Measurements from ENCODE around the gene P3H3. TPM values are rescaled to one million over a fixed set of nuclear protein-coding genes. Genes with fewer than 3 reads are reported as not detected.

P3H3 gene
- total RNA-seq, 4 donors from 2014 or later = 5.0 to 30.5 (median 14.3) TPM

GRCh38 chr12:6836851-6837250 lies 8.6 kb downstream of the P3H3 start:
- no peak for TF ChIP-seq EP300 (IDR thresholded peaks at IDR 0.05)
- no peak for TF ChIP-seq POLR2AphosphoS5 (IDR thresholded peaks at IDR 0.05)
- TF ChIP-seq POLR2A (IDR thresholded peaks at IDR 0.05) = no peak
- TF ChIP-seq CTCF (IDR thresholded peaks at IDR 0.05) = no peak
- Histone ChIP-seq H3K27ac (no peak overlapping the region), H3K4me1 (no peaks in the 10 kb centered on the region), H3K36me3 (peaks cover 44% of the 10 kb centered on the region), H3K4me3 (no peak overlapping the region), H3K27me3 (no peaks in the 10 kb centered on the region), H3K9me3 (no peaks in the 10 kb centered on the region)
- 87% methylated on average over 13 of the region's 16 CpGs for WGBS
- no peak for DNase-seq (ENCODE audit: low spot score in 2 of 2)

GRCh38 chr12:6837370-6838060 lies 9.3 kb downstream of the P3H3 start:
- H3K27ac ChIP-seq = no peak overlapping the region
- no peaks in the 10 kb centered on the region for H3K9me3 ChIP-seq
- DNase-seq (ENCODE audit: low spot score in 2 of 2) = peak in 1 of 2 donors; percentile 65
- H3K36me3 ChIP-seq = peaks cover 44% of the 10 kb centered on the region
- WGBS = 93% methylated on average over 15 of the region's 26 CpGs
- H3K27me3 ChIP-seq = no peaks in the 10 kb centered on the region
- TF ChIP-seq CTCF (IDR thresholded peaks at IDR 0.05) (no peak), POLR2A (IDR thresholded peaks at IDR 0.05) (no peak), EP300 (IDR thresholded peaks at IDR 0.05) (no peak), POLR2AphosphoS5 (IDR thresholded peaks at IDR 0.05) (no peak)
- no peaks in the 10 kb centered on the region for H3K4me1 ChIP-seq
- H3K4me3 ChIP-seq = no peak overlapping the region

- Histone ChIP-seq H3K27ac (no peak overlapping the region), H3K9me3 (no peaks in the 10 kb centered on the region), H3K4me3 (no peak overlapping the region), H3K27me3 (no peaks in the 10 kb centered on the region), H3K36me3 (peaks cover 46% of the 10 kb centered on the region), H3K4me1 (no peaks in the 10 kb centered on the region)
- DNase-seq (ENCODE audit: low spot score in 2 of 2) = no peak
- WGBS = 85% methylated on average over 16 of the region's 16 CpGs
- no peak for TF ChIP-seq CTCF (IDR thresholded peaks at IDR 0.05)
- TF ChIP-seq POLR2A (IDR thresholded peaks at IDR 0.05) = no peak
- TF ChIP-seq EP300 (IDR thresholded peaks at IDR 0.05) = no peak
- TF ChIP-seq POLR2AphosphoS5 (IDR thresholded peaks at IDR 0.05) = no peak
Measured at GRCh38 chr12:6838854-6839253, 10.6 kb downstream of the P3H3 start.

- H3K36me3 ChIP-seq = peaks cover 43% of the 10 kb centered on the region
- WGBS = 78% methylated on average over 10 of the region's 10 CpGs
- no peak overlapping the region for H3K4me3 ChIP-seq
- no peak for DNase-seq (ENCODE audit: low spot score in 2 of 2)
- no peaks in the 10 kb centered on the region for H3K27me3 ChIP-seq
- H3K27ac ChIP-seq = no peak overlapping the region
- TF ChIP-seq POLR2A (IDR thresholded peaks at IDR 0.05) = no peak
- no peak for TF ChIP-seq CTCF (IDR thresholded peaks at IDR 0.05)
- TF ChIP-seq POLR2AphosphoS5 (IDR thresholded peaks at IDR 0.05) = no peak
- TF ChIP-seq EP300 (IDR thresholded peaks at IDR 0.05) = no peak
- H3K4me1 ChIP-seq = no peaks in the 10 kb centered on the region
- H3K9me3 ChIP-seq = no peaks in the 10 kb centered on the region
Measured at GRCh38 chr12:6839482-6840201, 11.4 kb downstream of the P3H3 start.

- Histone ChIP-seq H3K4me1 (no peaks in the 10 kb centered on the region), H3K36me3 (peaks cover 46% of the 10 kb centered on the region), H3K27me3 (no peaks in the 10 kb centered on the region), H3K27ac (no peak overlapping the region), H3K4me3 (no peak overlapping the region), H3K9me3 (no peaks in the 10 kb centered on the region)
- 93% methylated on average over 1 of the region's 1 CpG for WGBS
- DNase-seq (ENCODE audit: low spot score in 2 of 2) = no peak
- TF ChIP-seq EP300 (IDR thresholded peaks at IDR 0.05) = no peak
- TF ChIP-seq POLR2AphosphoS5 (IDR thresholded peaks at IDR 0.05) = no peak
- TF ChIP-seq CTCF (IDR thresholded peaks at IDR 0.05) = no peak
- TF ChIP-seq POLR2A (IDR thresholded peaks at IDR 0.05) = no peak
Measured at GRCh38 chr12:6840330-6840729, 12.1 kb downstream of the P3H3 start.
